IMR-90 (cell line): ENCODE results near the gene NUBP1. TPM values are rescaled to one million over a fixed set of nuclear protein-coding genes. Genes with fewer than 3 reads are reported as not detected.

ENCODE experiments used
- ATAC-seq: fragments of 200-7000 bp; cut with Tn5 transposase; 2 replicates; pipeline ENCODE4 v1.9.1; 2020; ENCODE audit warnings: low read depth, mild to moderate bottlenecking, moderate library complexity
- BruUV-seq: library from RNA; stranded (reverse); fragments of 400-500 nt; replicated peaks from 2 replicates; lab custom pipeline; 2021; lab: Mats Ljungman, UMichigan
- CTCF ChIA-PET: fragments of 300-600 bp; formaldehyde crosslinking; extraction: SDS; loops from one replicate; lab custom pipeline; 2021; ENCODE audit warnings: antibody characterized with exemption; lab: Yijun Ruan, JAX
- POLR2A ChIA-PET: fragments of 300-600 bp; sonication (Branson Sonifier 250); formaldehyde crosslinking; loops from one replicate; lab custom pipeline; 2022; ENCODE audit warnings: antibody characterized with exemption; ENCODE audit not compliant: unreplicated experiment; lab: Charles Lee
- DNase-seq: peaks from one replicate; pipeline ENCODE4 v3.0.0; 2013
- H2AFZ ChIP-seq: replicated peaks from 2 replicates; pipeline ENCODE3; 2013; ENCODE audit warnings: low read length, mild to moderate bottlenecking; ENCODE audit not compliant: poor library complexity
- H2AK5ac ChIP-seq: 2 replicates; pipeline ENCODE4 v1.6.1; 2013; ENCODE audit warnings: low read depth, low read length, inconsistent platforms
- H2AK9ac ChIP-seq: replicated peaks from 2 replicates; pipeline ENCODE3; 2013; ENCODE audit warnings: mild to moderate bottlenecking, low read depth, low read length, moderate library complexity; ENCODE audit not compliant: poor library complexity
- H2BK120ac ChIP-seq: 2 replicates; pipeline ENCODE4 v1.6.1; 2013; ENCODE audit warnings: low read depth, low read length, inconsistent platforms
- H2BK15ac ChIP-seq: 3 replicates; pipeline ENCODE4 v1.6.1; 2013; ENCODE audit warnings: low read depth, low read length, inconsistent platforms
- H2BK20ac ChIP-seq: 2 replicates; pipeline ENCODE4 v1.6.1; 2013; ENCODE audit warnings: low read depth, mild to moderate bottlenecking, inconsistent platforms, low read length, moderate library complexity
- H2BK5ac ChIP-seq: 2 replicates; pipeline ENCODE4 v1.6.1; 2013; ENCODE audit warnings: mild to moderate bottlenecking, low read depth, low read length, inconsistent platforms; ENCODE audit not compliant: poor library complexity, severe bottlenecking
- H3K14ac ChIP-seq: replicated peaks from 2 replicates; pipeline ENCODE4 v1.6.1; 2013; ENCODE audit warnings: low read depth, low read length, inconsistent platforms
- H3K18ac ChIP-seq: 2 replicates; pipeline ENCODE4 v1.6.1; 2013; ENCODE audit warnings: low read depth, low read length, control low read depth
- H3K23ac ChIP-seq: 2 replicates; pipeline ENCODE4 v1.6.1; 2013; ENCODE audit warnings: low read depth, low read length, inconsistent platforms
- H3K27ac ChIP-seq: 2 replicates; pipeline ENCODE4 v1.5.1; 2013; ENCODE audit warnings: mild to moderate bottlenecking, control low read depth, low read length; ENCODE audit not compliant: insufficient read depth
- H3K27me3 ChIP-seq: 2 replicates; pipeline ENCODE4 v1.6.1; 2013; ENCODE audit warnings: low read length; ENCODE audit not compliant: control insufficient read depth, insufficient read depth
- H3K36me3 ChIP-seq: 2 replicates; pipeline ENCODE4 v1.6.1; 2013; ENCODE audit warnings: low read length, mixed read lengths; ENCODE audit not compliant: control insufficient read depth, insufficient read depth
- H3K4ac ChIP-seq: 2 replicates; pipeline ENCODE4 v1.6.1; 2013; ENCODE audit warnings: low read depth, low read length, inconsistent platforms
- H3K4me1 ChIP-seq: 2 replicates; pipeline ENCODE4 v1.6.1; 2013; ENCODE audit warnings: low read length, mixed read lengths; ENCODE audit not compliant: control insufficient read depth, insufficient read depth
- H3K4me2 ChIP-seq: 2 replicates; pipeline ENCODE4 v1.6.1; 2013; ENCODE audit warnings: low read depth, mild to moderate bottlenecking, control low read depth, low read length, moderate library complexity
- H3K4me3 ChIP-seq: 2 replicates; pipeline ENCODE4 v1.5.1; 2013; ENCODE audit warnings: low read depth, mild to moderate bottlenecking, control low read depth, low read length, moderate library complexity; ENCODE audit not compliant: insufficient read depth
- H3K56ac ChIP-seq: 2 replicates; pipeline ENCODE4 v1.6.1; 2013; ENCODE audit warnings: low read length, inconsistent platforms; ENCODE audit not compliant: insufficient read depth; ENCODE audit errors: extremely low read depth
- H3K79me1 ChIP-seq, 2 experiments: 2 replicates each; pipeline ENCODE4 v1.6.1; 2013; ENCODE audit warnings: low read length in 2 of 2, inconsistent platforms in 1 of 2, low read depth in 1 of 2
- H3K9ac ChIP-seq: 2 replicates; pipeline ENCODE4 v1.6.1; 2013; ENCODE audit warnings: low read depth, low read length, control low read depth
- H3K9me1 ChIP-seq: 2 replicates; pipeline ENCODE4 v1.6.1; 2013; ENCODE audit warnings: low read length, inconsistent platforms; ENCODE audit not compliant: insufficient read depth
- H3K9me3 ChIP-seq: 2 replicates; pipeline ENCODE4 v1.6.1; 2013; ENCODE audit warnings: low read length; ENCODE audit not compliant: control insufficient read depth, insufficient read depth
- H4K20me1 ChIP-seq: 2 replicates; pipeline ENCODE4 v1.6.1; 2013; ENCODE audit warnings: low read length, inconsistent platforms; ENCODE audit not compliant: insufficient read depth
- H4K5ac ChIP-seq: 2 replicates; pipeline ENCODE4 v1.6.1; 2013; ENCODE audit warnings: mild to moderate bottlenecking, low read depth, low read length, control low read depth
- H4K8ac ChIP-seq, 2 experiments: 2 replicates each; pipeline ENCODE4 v1.6.1; 2013; ENCODE audit warnings: low read depth in 2 of 2, low read length in 2 of 2, control low read depth in 1 of 2, inconsistent platforms in 1 of 2
- H4K91ac ChIP-seq: 2 replicates; pipeline ENCODE4 v1.6.1; 2013; ENCODE audit warnings: low read depth, low read length, inconsistent platforms; ENCODE audit not compliant: insufficient read depth
- BHLHE40 ChIP-seq: fragments of 150-350 bp; IDR thresholded peaks from 2 replicates; pipeline ENCODE4 v1.6.1; 2016; ENCODE audit warnings: mild to moderate bottlenecking, low read depth, low read length
- CEBPB ChIP-seq: IDR thresholded peaks from 2 replicates; pipeline ENCODE4 v1.6.1; 2012; ENCODE audit warnings: low read depth, low read length, improper control_type of control experiment
- CHD1 ChIP-seq: IDR thresholded peaks from 2 replicates; pipeline ENCODE4 v1.6.1; 2012; ENCODE audit warnings: low read depth, low read length, improper control_type of control experiment
- CTCF ChIP-seq: conservative IDR thresholded peaks from 2 replicates; pipeline ENCODE4 v1.5.1; 2012; ENCODE audit warnings: mild to moderate bottlenecking, low read depth, low read length, improper control_type of control experiment
- ELK1 ChIP-seq: fragments of 150-350 bp; IDR thresholded peaks from 2 replicates; pipeline ENCODE4 v1.6.1; 2016; ENCODE audit warnings: low read depth, mild to moderate bottlenecking, low read length, moderate library complexity, borderline replicate concordance
- FOS ChIP-seq: fragments of 150-350 bp; IDR thresholded peaks from 2 replicates; pipeline ENCODE4 v1.6.1; 2016; ENCODE audit warnings: low read depth, low read length
- MAZ ChIP-seq: IDR thresholded peaks from 2 replicates; pipeline ENCODE4 v1.6.1; 2012; ENCODE audit warnings: low read depth, mild to moderate bottlenecking, low read length, improper control_type of control experiment, moderate library complexity, borderline replicate concordance
- MXI1 ChIP-seq: IDR thresholded peaks from 2 replicates; pipeline ENCODE4 v1.6.1; 2012; ENCODE audit warnings: low read depth, mild to moderate bottlenecking, low read length, moderate library complexity, borderline replicate concordance
- POLR2A ChIP-seq: IDR thresholded peaks from 2 replicates; pipeline ENCODE4 v1.6.1; 2012; ENCODE audit warnings: mild to moderate bottlenecking, low read depth, low read length
- RFX5 ChIP-seq: IDR thresholded peaks from 2 replicates; pipeline ENCODE4 v1.8.0; 2012; ENCODE audit warnings: low read depth, mild to moderate bottlenecking, low read length, moderate library complexity
- SMC3 ChIP-seq: fragments of 150-350 bp; IDR thresholded peaks from 2 replicates; pipeline ENCODE4 v1.6.1; 2016; ENCODE audit warnings: low read depth, mild to moderate bottlenecking, antibody characterized with exemption, low read length, moderate library complexity
- WGBS, 2 experiments: methylation state at CpG; one replicate each; pipeline versions ENCODE4 v1.1.5 to v1.1.7; 2013; ENCODE audit warnings: missing lambda C conversion rate in 2 of 2; ENCODE audit not compliant: insufficient read length in 1 of 2; ENCODE audit errors: extremely low coverage in 2 of 2; 5-methylcytosine and 5-hydroxymethylcytosine counted together
- dilution Hi-C: fragments of 300-500 bp; cut with HindIII; formaldehyde crosslinking; loops from one replicate; pipeline ENCODE4 v1.14.3; 2018; ENCODE audit warnings: low sequenced_read_pairs; ENCODE audit not compliant: unreplicated experiment
- in situ Hi-C: fragments of 300-500 bp; cut with MboI; formaldehyde crosslinking; loops from 3 replicates; pipeline ENCODE4 v1.14.3; 2019; ENCODE audit warnings: low sequenced_read_pairs, inconsistent platforms, mixed read lengths
- intact Hi-C: fragments of 100-400 bp; cut with micrococcal nuclease; formaldehyde crosslinking; loops from 2 replicates; pipeline ENCODE4 v1.10.0; 2022
- polyA plus RNA-seq, 3 experiments: library from polyadenylated mRNA; depleted of rRNA; stranded (reverse); fragments of >200 nt; gene quantifications; 2 replicates each; pipeline ENCODE4 v1.2.3, GENCODE V29; 2012; ENCODE audit warnings: low replicate concordance in 1 of 3
- total RNA-seq: library from RNA; depleted of rRNA; stranded (reverse); fragments of >200 nt; gene quantifications from 2 replicates; pipeline ENCODE4 v1.2.3, GENCODE V29; 2012

NUBP1 gene
- total and polyA plus RNA-seq, 2 of the 4 experiments (the other 2 are of a cell fraction) = 28.0 to 31.5 TPM

- Histone ChIP-seq H2BK15ac (no peak overlapping the region), H3K9me1 (no peaks in the 10 kb centered on the region), H3K18ac (no peak overlapping the region), H2AK5ac (no peak overlapping the region), H3K4me2 (no peak overlapping the region), H2BK5ac (no peak overlapping the region), H4K5ac (no peak overlapping the region), H3K14ac (no peak overlapping the region), H3K23ac (no peak overlapping the region), H3K36me3 (no peaks in the 10 kb centered on the region), H3K4ac (no peak overlapping the region), H3K9me3 (no peaks in the 10 kb centered on the region), H3K27me3 (peaks cover 11% of the 10 kb centered on the region), H3K27ac (no peak overlapping the region), H3K9ac (no peak overlapping the region), H3K4me1 (no peaks in the 10 kb centered on the region), H2AFZ (no peak overlapping the region), H4K8ac (no peak overlapping the region), H2BK120ac (no peak overlapping the region), H4K20me1 (no peaks in the 10 kb centered on the region), H4K91ac (no peak overlapping the region), H3K79me1 (no peaks in the 10 kb centered on the region), H3K56ac (no peak overlapping the region), H3K4me3 (no peak overlapping the region), H2BK20ac (no peak overlapping the region), H2AK9ac (no peak overlapping the region)
- no peak for TF ChIP-seq POLR2A
- no peak for TF ChIP-seq SMC3
- TF ChIP-seq CHD1 = no peak
- TF ChIP-seq BHLHE40 = no peak
- TF ChIP-seq FOS = no peak
- TF ChIP-seq ELK1 = no peak
- TF ChIP-seq CEBPB = no peak
- no peak for TF ChIP-seq MAZ
- no peak for TF ChIP-seq MXI1
- TF ChIP-seq CTCF = no peak
- no peak for TF ChIP-seq RFX5
- no peak for ATAC-seq
- in situ Hi-C loops (no loop called here), dilution Hi-C loops (no loop called here), intact Hi-C loops (no loop called here)
- no peak for DNase-seq
- ChIA-PET CTCF (no interaction called here), POLR2A (no interaction called here)
- no TSS peak for BruUV-seq
- 80% methylated on average over 1 of the region's 3 CpGs; no CpG with 5 or more reads in 1 of the 2 experiments for WGBS, 2 experiments
Measured at GRCh38 chr16:10809706-10810105, 66.1 kb downstream of the NUBP1 start.
